DOHH2 (cell line): ENCODE data around the gene STT3B.

ENCODE experiments used
- CTCF ChIP-seq: fragments of 200-600 bp; sonication (generic); IDR thresholded peaks from one replicate; pipeline ENCODE4 v1.5.1; 2014; ENCODE audit warnings: antibody characterized with exemption, mild to moderate bottlenecking, low read depth, low read length; ENCODE audit not compliant: poor library complexity, severe bottlenecking
- EZH2phosphoT487 ChIP-seq: fragments of 200-600 bp; sonication (generic); IDR thresholded peaks from 2 replicates; pipeline ENCODE4 v1.6.1; 2017; ENCODE audit warnings: borderline replicate concordance, mild to moderate bottlenecking, antibody characterized with exemption, low read length, moderate library complexity, mixed read lengths

DNA sequence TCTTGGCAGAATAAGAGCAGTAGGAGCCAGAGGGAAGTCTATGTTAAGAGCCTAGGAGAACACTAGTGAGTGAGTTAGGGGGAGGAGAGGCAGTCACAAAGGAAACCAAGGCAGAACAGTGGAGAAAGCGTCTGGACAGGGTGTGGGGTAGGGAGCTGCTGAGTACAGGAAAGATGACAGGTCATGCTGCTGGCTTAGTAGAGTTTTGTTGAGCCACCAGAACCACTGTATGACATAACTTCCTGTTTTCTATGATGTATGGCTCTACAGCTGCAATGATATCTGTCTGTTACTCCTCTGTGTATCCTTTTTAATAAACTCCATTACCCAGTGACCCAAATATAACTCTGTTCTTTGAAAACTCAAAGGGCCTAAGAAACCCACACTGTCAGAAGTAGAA is 10.6 kb upstream of the STT3B start:
- no peak for TF ChIP-seq CTCF
- TF ChIP-seq EZH2phosphoT487, result no peak
